Measurements from ENCODE around the gene HNRNPC.

DNA sequence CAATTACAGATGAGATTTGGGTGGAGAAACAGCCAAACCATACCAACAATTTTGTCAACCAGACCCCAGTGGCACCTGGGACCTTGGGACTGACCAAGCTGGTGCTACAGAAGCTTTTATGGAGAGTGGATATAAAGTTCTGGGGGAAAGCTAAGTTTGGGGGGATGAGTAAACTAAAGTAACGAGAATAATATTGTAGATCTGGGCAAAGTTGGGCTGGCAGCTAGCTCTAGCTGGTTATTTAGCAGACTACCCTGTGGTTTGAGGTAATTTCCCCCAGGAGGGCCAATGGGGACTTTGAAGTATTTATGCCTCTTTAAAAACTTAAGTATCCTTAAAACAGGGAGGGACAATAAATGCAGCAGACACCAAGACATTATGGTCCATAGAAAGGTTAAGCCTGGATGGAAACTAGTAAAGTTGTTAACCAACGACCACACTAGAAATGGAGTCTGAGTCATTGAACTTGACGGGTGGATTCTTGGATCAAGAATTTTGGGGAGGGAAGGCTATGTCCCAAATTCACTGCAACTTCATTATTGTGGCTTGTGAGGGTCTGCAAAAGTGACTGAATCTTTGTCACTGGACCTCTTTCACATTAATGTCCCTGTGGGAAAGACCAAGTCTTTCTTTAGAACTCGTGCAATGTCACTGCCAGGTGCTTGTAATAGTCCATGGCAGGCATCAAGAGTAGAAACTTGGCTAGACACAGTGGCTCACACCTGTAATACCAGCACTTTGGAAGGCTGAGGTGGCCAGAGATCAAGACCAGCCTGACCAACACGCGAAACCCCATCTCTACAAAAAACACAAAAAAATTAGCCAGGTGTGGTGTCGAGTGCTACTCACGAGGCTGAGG is 64.8 kb downstream of the HNRNPC start:
- TF ChIP-seq EZH2 (IDR thresholded peaks at IDR 0.05) = no peak
- no peak for TF ChIP-seq YY1 (IDR thresholded peaks at IDR 0.05; ENCODE audit: extremely low read depth, insufficient replicate concordance, low read depth, low read length)
- no peak for TF ChIP-seq ZNF274 (IDR thresholded peaks at IDR 0.05; ENCODE audit: low read depth, low read length)
- TF ChIP-seq, protein P1, sequence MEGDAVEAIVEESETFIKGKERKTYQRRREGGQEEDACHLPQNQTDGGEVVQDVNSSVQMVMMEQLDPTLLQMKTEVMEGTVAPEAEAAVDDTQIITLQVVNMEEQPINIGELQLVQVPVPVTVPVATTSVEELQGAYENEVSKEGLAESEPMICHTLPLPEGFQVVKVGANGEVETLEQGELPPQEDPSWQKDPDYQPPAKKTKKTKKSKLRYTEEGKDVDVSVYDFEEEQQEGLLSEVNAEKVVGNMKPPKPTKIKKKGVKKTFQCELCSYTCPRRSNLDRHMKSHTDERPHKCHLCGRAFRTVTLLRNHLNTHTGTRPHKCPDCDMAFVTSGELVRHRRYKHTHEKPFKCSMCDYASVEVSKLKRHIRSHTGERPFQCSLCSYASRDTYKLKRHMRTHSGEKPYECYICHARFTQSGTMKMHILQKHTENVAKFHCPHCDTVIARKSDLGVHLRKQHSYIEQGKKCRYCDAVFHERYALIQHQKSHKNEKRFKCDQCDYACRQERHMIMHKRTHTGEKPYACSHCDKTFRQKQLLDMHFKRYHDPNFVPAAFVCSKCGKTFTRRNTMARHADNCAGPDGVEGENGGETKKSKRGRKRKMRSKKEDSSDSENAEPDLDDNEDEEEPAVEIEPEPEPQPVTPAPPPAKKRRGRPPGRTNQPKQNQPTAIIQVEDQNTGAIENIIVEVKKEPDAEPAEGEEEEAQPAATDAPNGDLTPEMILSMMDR (IDR thresholded peaks at IDR 0.05 in 2 of 3, conservative IDR thresholded peaks at IDR 0.05 in 1 of 3; ENCODE audit: borderline replicate concordance in 1 of 3, insufficient read depth in 1 of 3, low read depth in 2 of 3, low read length in 2 of 3) = no peak
- no peak for TF ChIP-seq EZH2phosphoT487 (IDR thresholded peaks at IDR 0.05; ENCODE audit: borderline replicate concordance)
- no peak for TF ChIP-seq SP1 (IDR thresholded peaks at IDR 0.05; ENCODE audit: low read depth)
- TF ChIP-seq RAD21 (IDR thresholded peaks at IDR 0.05; ENCODE audit: low read depth) = no peak
- TF ChIP-seq POLR2AphosphoS5 (IDR thresholded peaks at IDR 0.05; ENCODE audit: low read depth, low read length) = peak; percentile 31; the same call in 1 of the 2 replicates
- no peak for TF ChIP-seq SIN3A (IDR thresholded peaks at IDR 0.05; ENCODE audit: low read depth)
- TF ChIP-seq, protein P2, sequence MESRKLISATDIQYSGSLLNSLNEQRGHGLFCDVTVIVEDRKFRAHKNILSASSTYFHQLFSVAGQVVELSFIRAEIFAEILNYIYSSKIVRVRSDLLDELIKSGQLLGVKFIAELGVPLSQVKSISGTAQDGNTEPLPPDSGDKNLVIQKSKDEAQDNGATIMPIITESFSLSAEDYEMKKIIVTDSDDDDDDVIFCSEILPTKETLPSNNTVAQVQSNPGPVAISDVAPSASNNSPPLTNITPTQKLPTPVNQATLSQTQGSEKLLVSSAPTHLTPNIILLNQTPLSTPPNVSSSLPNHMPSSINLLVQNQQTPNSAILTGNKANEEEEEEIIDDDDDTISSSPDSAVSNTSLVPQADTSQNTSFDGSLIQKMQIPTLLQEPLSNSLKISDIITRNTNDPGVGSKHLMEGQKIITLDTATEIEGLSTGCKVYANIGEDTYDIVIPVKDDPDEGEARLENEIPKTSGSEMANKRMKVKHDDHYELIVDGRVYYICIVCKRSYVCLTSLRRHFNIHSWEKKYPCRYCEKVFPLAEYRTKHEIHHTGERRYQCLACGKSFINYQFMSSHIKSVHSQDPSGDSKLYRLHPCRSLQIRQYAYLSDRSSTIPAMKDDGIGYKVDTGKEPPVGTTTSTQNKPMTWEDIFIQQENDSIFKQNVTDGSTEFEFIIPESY (IDR thresholded peaks at IDR 0.05; ENCODE audit: extremely low read depth, insufficient replicate concordance, low read length) = no peak
- no peak for TF ChIP-seq POLR2A (IDR thresholded peaks at IDR 0.05; ENCODE audit: borderline replicate concordance, extremely low read depth, insufficient read depth, insufficient read length)

All from HCT116 (cell line).